ENCODE data around the gene SAPCD1. TPM values are rescaled to one million over a fixed set of nuclear protein-coding genes. Genes with fewer than 3 reads are reported as not detected.

The SAPCD1 gene
- polyA plus RNA-seq, 1 of the 3 experiments (the other 2 are of a cell fraction), result 5.9 TPM

GRCh38 chr6:31750411-31751022 is 11.9 kb upstream of the SAPCD1 start:
- TF ChIP-seq RAD21 (IDR thresholded peaks at IDR 0.05; ENCODE audit: low read length), result no peak
- Histone ChIP-seq H4K20me1 (ENCODE audit: insufficient read depth) (no peaks in the 10 kb centered on the region), H2AFZ (ENCODE audit: low read depth) (no peak overlapping the region), H3K4me3 (ENCODE audit: low read depth in 2 of 2, low read length in 1 of 2) (no peak overlapping the region), H3K36me3 (replicated peaks in 1 of 2; ENCODE audit: control insufficient read depth in 1 of 2, insufficient read depth in 2 of 2, low read length in 1 of 2) (peaks cover 0 to 6% of the 10 kb centered on the region in 2 experiments), H3K27me3 (ENCODE audit: insufficient read depth) (no peaks in the 10 kb centered on the region), H3K79me2 (ENCODE audit: insufficient read depth) (no peaks in the 10 kb centered on the region; the same call in 1 of the 2 replicates), H3F3A (replicated peaks; ENCODE audit: insufficient read depth) (peaks cover 26% of the 10 kb centered on the region), H3K9ac (no peak overlapping the region), H3K4me2 (no peak overlapping the region), H3K27ac (ENCODE audit: low read depth in 2 of 2, low read length in 1 of 2) (no peak overlapping the region), H3K4me1 (ENCODE audit: control insufficient read depth in 1 of 2, insufficient read depth in 2 of 2, low read depth in 1 of 2, low read length in 1 of 2) (0 out of 4 replicates have a peak, but pooled peaks cover 0 to 3% of the 10 kb centered on the region in 2 experiments), H3K9me2 (no peaks in the 10 kb centered on the region), H3K9me3 (no peaks in the 10 kb centered on the region)
- ChIA-PET CTCF (interaction anchor here (1.2 kb wide), 1 partner anchor 80 kb away, joined by 4 read pairs; no protein-coding TSS in a partner anchor), POLR2A (no interaction called here)
- DNase-seq, result no peak
- WGBS (ENCODE audit: low lambda C conversion rate), result 92% methylated on average over 7 of the region's 7 CpGs

DNA sequence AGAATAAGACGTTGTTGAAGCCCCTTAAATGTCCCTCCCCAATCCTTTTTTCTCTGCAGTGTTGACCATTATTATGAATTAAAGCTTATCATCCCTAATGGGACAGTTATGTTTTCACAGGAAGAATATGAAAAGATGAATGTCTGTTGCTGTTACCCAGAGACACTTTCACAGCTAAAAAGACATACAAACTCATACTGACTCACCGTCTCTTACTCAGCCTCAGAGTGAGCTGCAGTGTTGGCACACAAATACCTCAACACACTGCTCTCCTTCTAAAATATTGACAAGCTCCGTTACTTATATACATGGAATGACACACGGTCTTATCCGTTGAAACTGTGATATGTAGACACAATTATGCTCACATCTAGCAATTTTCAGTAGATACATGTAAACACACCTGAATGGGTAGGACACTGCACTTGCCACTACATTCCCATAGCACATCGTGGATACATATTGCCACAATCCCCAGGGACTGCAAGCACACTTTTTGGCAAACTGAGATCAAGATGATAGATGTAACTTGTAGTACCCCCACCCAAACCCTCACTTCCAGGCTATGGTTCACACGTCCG is 9.6 kb upstream of the SAPCD1 start:
- peak overlapping the region; percentile 55; the same call in 1 of the 2 replicates for H3K9ac ChIP-seq
- H3K27ac ChIP-seq (ENCODE audit: low read depth in 2 of 2, low read length in 1 of 2), result peak overlapping the region in 1 of 2 experiments; percentile 84; a peak in 2 of 4 replicates
- no peak overlapping the region for H2AFZ ChIP-seq (ENCODE audit: low read depth)
- no peak for DNase-seq
- H3K4me1 ChIP-seq (ENCODE audit: control insufficient read depth in 1 of 2, insufficient read depth in 2 of 2, low read depth in 1 of 2, low read length in 1 of 2), result 0 out of 4 replicates have a peak, but pooled peaks cover 0 to 3% of the 10 kb centered on the region in 2 experiments
- no peaks in the 10 kb centered on the region for H3K27me3 ChIP-seq (ENCODE audit: insufficient read depth)
- ChIA-PET POLR2A (no interaction called here), CTCF (interaction anchor here (1.0 to 1.4 kb wide), 3 partner anchors 17 to 78 kb away, joined by 3 to 7 read pairs (median 5); no protein-coding TSS in a partner anchor)
- peaks cover 0 to 6% of the 10 kb centered on the region in 2 experiments for H3K36me3 ChIP-seq (replicated peaks in 1 of 2; ENCODE audit: control insufficient read depth in 1 of 2, insufficient read depth in 2 of 2, low read length in 1 of 2)
- H3K4me3 ChIP-seq (ENCODE audit: low read depth in 2 of 2, low read length in 1 of 2), result no peak overlapping the region
- peaks cover 26% of the 10 kb centered on the region for H3F3A ChIP-seq (replicated peaks; ENCODE audit: insufficient read depth)
- TF ChIP-seq POLR2AphosphoS5 (IDR thresholded peaks at IDR 0.05; ENCODE audit: low read depth, low read length) (peak; percentile 10; the same call in 1 of the 2 replicates), ELF1 (IDR thresholded peaks at IDR 0.05) (no peak), PBX3 (IDR thresholded peaks at IDR 0.05) (peak; percentile 79), TCF12 (IDR thresholded peaks at IDR 0.05) (peak; percentile 36; the same call in 1 of the 2 replicates), EP300 (IDR thresholded peaks at IDR 0.05; ENCODE audit: borderline replicate concordance in 1 of 2, low read depth in 1 of 2, low read length in 1 of 2) (no peak), RXRA (IDR thresholded peaks at IDR 0.05; ENCODE audit: borderline replicate concordance, low read depth) (no peak), FOSL2 (IDR thresholded peaks at IDR 0.05; ENCODE audit: borderline replicate concordance, low read depth) (peak; percentile 76; the same call in 1 of the 2 replicates), JUND (IDR thresholded peaks at IDR 0.05) (peak; percentile 75), RFX5 (IDR thresholded peaks at IDR 0.05; ENCODE audit: low read length) (no peak), NFIC (IDR thresholded peaks at IDR 0.05; ENCODE audit: borderline replicate concordance) (0 out of 2 replicates have a peak, but pooled peaks have one; percentile 21)
- H3K79me2 ChIP-seq (ENCODE audit: insufficient read depth), result no peaks in the 10 kb centered on the region; the same call in 1 of the 2 replicates
- 34% methylated on average over 8 of the region's 8 CpGs for WGBS (ENCODE audit: low lambda C conversion rate)
- H3K9me3 ChIP-seq, result no peaks in the 10 kb centered on the region
- H3K4me2 ChIP-seq, result peak overlapping the region; percentile 59
- no peaks in the 10 kb centered on the region for H4K20me1 ChIP-seq (ENCODE audit: insufficient read depth)
- no peaks in the 10 kb centered on the region for H3K9me2 ChIP-seq
